ENCODE data around the gene GPR108. TPM values are rescaled to one million over a fixed set of nuclear protein-coding genes. Genes with fewer than 3 reads are reported as not detected.

GPR108 gene
- total RNA-seq, 2 donors from 2014 or later, result 130 to 162 TPM

DNA sequence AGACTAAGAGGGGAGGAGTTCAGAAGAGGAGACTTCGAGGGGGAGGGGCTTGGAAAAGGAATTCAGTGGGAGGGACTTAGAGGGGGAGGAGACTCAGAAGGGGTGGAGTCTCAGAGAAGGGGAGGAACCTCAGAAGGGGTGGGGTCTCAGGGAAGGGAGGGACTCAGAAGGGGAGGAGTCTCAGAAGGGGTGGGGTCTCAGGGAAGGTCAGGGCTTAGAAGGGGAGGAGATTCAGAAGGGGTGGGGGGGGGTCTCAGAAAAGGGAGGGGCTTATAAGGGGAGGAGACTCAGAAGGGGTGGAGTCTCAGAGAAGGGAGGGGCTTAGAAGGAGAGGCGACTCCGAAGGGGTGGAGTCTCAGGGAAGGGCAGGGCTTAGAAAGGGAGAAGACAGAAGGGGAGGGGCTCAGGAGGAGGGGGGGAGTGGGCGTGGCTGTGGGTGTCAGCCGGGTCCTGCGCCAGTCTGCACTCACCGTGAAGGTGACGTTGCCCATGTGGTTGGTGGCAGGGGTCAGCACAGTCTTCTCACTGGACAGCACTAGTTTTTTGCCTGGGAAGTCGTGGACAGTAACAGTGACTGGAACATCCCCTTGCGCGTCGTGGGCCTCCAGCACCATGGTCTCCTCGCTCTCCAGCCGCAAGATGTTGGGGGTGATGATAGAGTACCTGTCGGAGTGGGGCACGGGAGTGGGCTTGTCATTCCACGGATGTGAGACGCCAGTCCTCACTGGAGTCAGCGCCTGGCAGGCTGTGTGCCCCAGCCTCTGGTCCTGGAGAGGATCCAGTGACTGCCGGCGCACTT is 18.4 kb downstream of the GPR108 start:
- Mint-ChIP-seq H3K27me3 (ENCODE audit: low read depth) (peaks cover 7% of the 10 kb centered on the region), H3K9me3 (peaks cover 3 to 5% of the 10 kb centered on the region in 2 donors), H3K4me3 (no peak overlapping the region), H3K36me3 (ENCODE audit: insufficient read depth in 2 of 2) (peaks cover 0 to 4% of the 10 kb centered on the region in 2 donors), H3K4me1 (ENCODE audit: low read depth) (peaks cover 26% of the 10 kb centered on the region), H3K27ac (no peak overlapping the region)
- DNase-seq, result peak; percentile 29 to 33
- ATAC-seq (replicated peaks in 1 of 2), result peak; percentile 53 to 64

- no peak overlapping the region for H3K27ac Mint-ChIP-seq
- H3K4me3 Mint-ChIP-seq, result no peak overlapping the region
- peak; percentile 10 to 22 for ATAC-seq (replicated peaks in 1 of 2)
- H3K4me1 Mint-ChIP-seq (ENCODE audit: low read depth), result peaks cover 26% of the 10 kb centered on the region
- H3K9me3 Mint-ChIP-seq, result peaks cover 3 to 5% of the 10 kb centered on the region in 2 donors
- H3K36me3 Mint-ChIP-seq (ENCODE audit: insufficient read depth in 2 of 2), result peaks cover 0 to 4% of the 10 kb centered on the region in 2 donors
- DNase-seq, result peak in 1 of 2 donors; percentile 26
- H3K27me3 Mint-ChIP-seq (ENCODE audit: low read depth), result peaks cover 7% of the 10 kb centered on the region
Measured at GRCh38 chr19:6718111-6718740, 19.2 kb downstream of the GPR108 start.

DNA sequence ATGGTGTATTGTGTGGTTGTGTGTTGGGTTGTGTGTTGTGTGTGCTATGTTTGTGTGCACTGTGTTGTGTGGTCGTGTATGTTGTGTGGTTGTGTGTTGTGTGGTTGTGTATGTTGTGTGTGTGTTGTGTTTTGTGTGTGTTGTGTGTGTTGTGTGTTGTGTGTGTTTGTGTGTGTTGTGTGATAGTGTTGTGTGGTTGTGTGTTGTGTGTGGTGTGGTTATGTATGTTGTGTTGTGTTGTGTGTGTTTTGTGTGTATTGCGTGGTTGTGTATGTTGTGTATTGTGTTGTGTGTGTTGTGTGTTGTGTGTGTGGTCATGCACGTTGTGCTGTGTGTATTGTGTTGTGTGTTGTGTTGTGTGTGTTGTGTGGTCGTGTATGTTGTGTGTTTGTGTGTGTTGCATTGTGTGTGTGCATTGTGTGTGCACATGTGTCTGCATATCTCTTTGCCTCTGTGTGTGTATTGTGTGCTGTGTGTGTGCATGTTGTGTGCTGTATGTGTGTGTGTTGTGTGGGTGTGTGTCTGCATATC is 19.9 kb downstream of the GPR108 start:
- peaks cover 0 to 4% of the 10 kb centered on the region in 2 donors for H3K36me3 Mint-ChIP-seq (ENCODE audit: insufficient read depth in 2 of 2)
- DNase-seq (no peak), ATAC-seq (replicated peaks in 1 of 2) (no peak)
- peaks cover 24% of the 10 kb centered on the region for H3K4me1 Mint-ChIP-seq (ENCODE audit: low read depth)
- peaks cover 3 to 5% of the 10 kb centered on the region in 2 donors for H3K9me3 Mint-ChIP-seq
- no peak overlapping the region for H3K27ac Mint-ChIP-seq
- peaks cover 7% of the 10 kb centered on the region for H3K27me3 Mint-ChIP-seq (ENCODE audit: low read depth)
- no peak overlapping the region for H3K4me3 Mint-ChIP-seq

DNA sequence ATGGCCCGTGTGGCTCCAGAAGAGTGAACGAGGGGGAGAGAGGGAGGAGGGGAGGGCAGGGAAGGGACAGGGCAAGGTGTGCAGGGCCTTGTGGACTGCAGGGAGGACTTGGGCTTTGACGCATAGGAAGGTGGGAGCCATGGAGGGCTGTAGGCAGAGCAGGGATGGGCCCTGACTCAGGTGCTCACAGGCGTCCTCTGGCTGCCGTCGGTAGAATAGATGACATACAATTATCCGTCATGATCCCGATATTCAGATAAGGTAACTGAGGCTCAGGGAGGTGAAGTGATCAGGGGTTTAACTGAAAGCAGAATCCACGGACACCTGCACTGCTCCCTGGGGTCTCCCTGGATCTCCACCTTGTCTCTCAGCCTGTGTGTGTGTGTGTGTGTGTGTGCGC is 20.3 kb downstream of the GPR108 start:
- ATAC-seq (replicated peaks in 1 of 2) (no peak), DNase-seq (no peak)
- no peak overlapping the region for H3K27ac Mint-ChIP-seq
- H3K36me3 Mint-ChIP-seq (ENCODE audit: insufficient read depth in 2 of 2), result peaks cover 0 to 4% of the 10 kb centered on the region in 2 donors
- peaks cover 7% of the 10 kb centered on the region for H3K27me3 Mint-ChIP-seq (ENCODE audit: low read depth)
- H3K4me3 Mint-ChIP-seq, result no peak overlapping the region
- peaks cover 3 to 5% of the 10 kb centered on the region in 2 donors for H3K9me3 Mint-ChIP-seq
- H3K4me1 Mint-ChIP-seq (ENCODE audit: low read depth), result peaks cover 20% of the 10 kb centered on the region

DNA sequence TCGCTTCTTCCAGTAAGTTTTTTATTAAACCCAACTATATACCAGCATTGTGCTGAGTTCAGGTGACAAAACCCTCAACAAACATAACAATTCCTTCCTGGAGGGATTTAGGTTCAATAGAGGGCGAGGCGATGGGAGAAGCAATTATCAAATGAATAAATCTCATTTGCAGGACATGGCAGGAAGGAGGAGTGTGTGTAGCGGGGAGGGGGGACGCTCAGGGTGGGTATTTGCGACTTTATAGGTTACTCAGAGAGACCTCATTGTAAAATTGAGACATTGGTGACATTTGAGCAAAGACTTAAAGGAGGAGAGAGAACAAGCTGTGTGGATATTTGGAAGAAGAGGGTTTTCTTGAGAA is 20.8 kb downstream of the GPR108 start:
- Mint-ChIP-seq H3K9me3 (peaks cover 3 to 5% of the 10 kb centered on the region in 2 donors), H3K27me3 (ENCODE audit: low read depth) (peaks cover 9% of the 10 kb centered on the region), H3K27ac (no peak overlapping the region), H3K36me3 (ENCODE audit: insufficient read depth in 2 of 2) (peaks cover 0 to 4% of the 10 kb centered on the region in 2 donors), H3K4me3 (no peak overlapping the region), H3K4me1 (ENCODE audit: low read depth) (peaks cover 16% of the 10 kb centered on the region)
- DNase-seq, result no peak
- ATAC-seq (replicated peaks in 1 of 2), result no peak

- no peak overlapping the region for H3K4me3 Mint-ChIP-seq
- ATAC-seq (replicated peaks in 1 of 2) (no peak), DNase-seq (no peak)
- H3K27me3 Mint-ChIP-seq (ENCODE audit: low read depth), result peaks cover 26% of the 10 kb centered on the region
- peaks cover 3 to 5% of the 10 kb centered on the region in 2 donors for H3K9me3 Mint-ChIP-seq
- H3K27ac Mint-ChIP-seq, result no peak overlapping the region
- H3K36me3 Mint-ChIP-seq (ENCODE audit: insufficient read depth in 2 of 2), result peaks cover 0 to 4% of the 10 kb centered on the region in 2 donors
- peaks cover 19% of the 10 kb centered on the region for H3K4me1 Mint-ChIP-seq (ENCODE audit: low read depth)
Measured at GRCh38 chr19:6714749-6715555, 22.4 kb downstream of the GPR108 start.

GRCh38 chr19:6713773-6714692 is 23.3 kb downstream of the GPR108 start:
- Mint-ChIP-seq H3K9me3 (peaks cover 3 to 5% of the 10 kb centered on the region in 2 donors), H3K4me1 (ENCODE audit: low read depth) (peaks cover 21% of the 10 kb centered on the region), H3K36me3 (ENCODE audit: insufficient read depth in 2 of 2) (peaks cover 0 to 4% of the 10 kb centered on the region in 2 donors), H3K27ac (no peak overlapping the region), H3K27me3 (ENCODE audit: low read depth) (peaks cover 35% of the 10 kb centered on the region), H3K4me3 (no peak overlapping the region)
- ATAC-seq (replicated peaks in 1 of 2) (no peak), DNase-seq (no peak)

- Mint-ChIP-seq H3K27ac (no peak overlapping the region), H3K4me3 (no peak overlapping the region), H3K4me1 (ENCODE audit: low read depth) (peaks cover 21% of the 10 kb centered on the region), H3K9me3 (peaks cover 3 to 5% of the 10 kb centered on the region in 2 donors), H3K27me3 (ENCODE audit: low read depth) (peaks cover 46% of the 10 kb centered on the region), H3K36me3 (ENCODE audit: insufficient read depth in 2 of 2) (peaks cover 0 to 4% of the 10 kb centered on the region in 2 donors)
- DNase-seq (no peak), ATAC-seq (replicated peaks in 1 of 2) (no peak)
Measured at GRCh38 chr19:6712692-6713670, 24.4 kb downstream of the GPR108 start.

- DNase-seq (no peak), ATAC-seq (replicated peaks in 1 of 2) (no peak)
- Mint-ChIP-seq H3K9me3 (peaks cover under 1% of the 10 kb centered on the region in 2 donors), H3K27me3 (ENCODE audit: low read depth) (peaks cover 41% of the 10 kb centered on the region), H3K27ac (no peak overlapping the region), H3K36me3 (ENCODE audit: insufficient read depth in 2 of 2) (no peaks in the 10 kb centered on the region), H3K4me3 (no peak overlapping the region), H3K4me1 (ENCODE audit: low read depth) (peaks cover 13% of the 10 kb centered on the region)
Measured at GRCh38 chr19:6712231-6712630, 25.1 kb downstream of the GPR108 start.

DNA sequence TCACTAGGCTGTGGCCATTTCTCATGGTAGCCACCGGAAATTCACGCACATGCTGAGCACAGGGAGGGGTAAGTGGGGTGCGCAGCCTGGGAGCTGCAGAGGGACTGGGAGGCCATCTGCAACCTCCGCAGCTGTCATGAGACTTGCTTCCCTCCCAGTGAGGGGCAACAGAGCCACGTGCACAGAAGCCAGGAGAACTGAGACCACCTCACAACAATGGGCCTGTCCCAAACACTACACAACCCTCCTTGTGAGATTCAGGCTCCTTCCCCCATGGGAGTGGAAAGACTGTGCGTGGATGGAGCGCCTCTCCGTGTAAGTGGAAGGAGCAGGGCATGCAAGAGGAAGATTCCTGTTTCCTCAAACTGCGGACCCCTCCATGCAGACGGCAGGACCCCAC is 25.8 kb downstream of the GPR108 start:
- no peaks in the 10 kb centered on the region for H3K36me3 Mint-ChIP-seq (ENCODE audit: insufficient read depth in 2 of 2)
- no peak for ATAC-seq (replicated peaks in 1 of 2)
- H3K27ac Mint-ChIP-seq, result no peak overlapping the region
- H3K27me3 Mint-ChIP-seq (ENCODE audit: low read depth), result peaks cover 39% of the 10 kb centered on the region
- DNase-seq, result no peak
- no peak overlapping the region for H3K4me3 Mint-ChIP-seq
- peaks cover 12% of the 10 kb centered on the region for H3K4me1 Mint-ChIP-seq (ENCODE audit: low read depth)
- H3K9me3 Mint-ChIP-seq, result no peaks in the 10 kb centered on the region

DNA sequence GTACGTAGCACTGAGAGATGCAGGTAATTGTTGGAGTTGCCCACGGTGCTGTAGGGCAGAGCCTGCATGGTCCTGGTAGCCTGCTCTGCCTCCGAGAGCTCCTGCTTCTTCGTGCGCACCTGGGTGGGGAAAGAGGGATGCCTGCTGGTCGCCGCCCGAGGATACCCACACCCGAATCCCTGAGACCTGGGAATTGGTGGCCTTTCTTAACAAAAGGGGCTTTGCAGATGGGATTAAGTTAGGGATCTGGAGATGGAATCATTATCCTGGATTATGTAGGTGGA is 26.4 kb downstream of the GPR108 start:
- H3K4me1 Mint-ChIP-seq (ENCODE audit: low read depth), result peaks cover 12% of the 10 kb centered on the region
- H3K27me3 Mint-ChIP-seq (ENCODE audit: low read depth), result peaks cover 39% of the 10 kb centered on the region
- no peaks in the 10 kb centered on the region for H3K9me3 Mint-ChIP-seq
- DNase-seq, result no peak
- H3K27ac Mint-ChIP-seq, result no peak overlapping the region
- H3K4me3 Mint-ChIP-seq, result no peak overlapping the region
- ATAC-seq (replicated peaks in 1 of 2), result peak in 1 of 2 donors; percentile 22
- H3K36me3 Mint-ChIP-seq (ENCODE audit: insufficient read depth in 2 of 2), result no peaks in the 10 kb centered on the region

All from activated T-cell treated with anti-CD3 and anti-CD28 coated beads, Interleukin-2, amount 50 U/mL, for 72 hours (primary cell).